HCT116 (cell line): ENCODE measurements around the gene DELE1. TPM values are rescaled to one million over a fixed set of nuclear protein-coding genes. Genes with fewer than 3 reads are reported as not detected.

Source experiments
- ATAC-seq: fragments of 200-7000 bp; cut with Tn5 transposase; 2 replicates; pipeline ENCODE4 v1.9.1; 2020; ENCODE audit warnings: mild to moderate bottlenecking, moderate library complexity
- BruUV-seq: library from RNA; stranded (reverse); fragments of 400-500 nt; replicated peaks from 2 replicates; lab custom pipeline; 2021; lab: Mats Ljungman, UMichigan
- CTCF ChIA-PET: fragments of 300-600 bp; sonication (Branson Sonifier 250); formaldehyde crosslinking; loops from one replicate; lab custom pipeline; 2021; ENCODE audit warnings: antibody characterized with exemption; lab: Charles Lee
- POLR2A ChIA-PET: fragments of 300-600, 350-600 bp; sonication (Branson Sonifier 250); formaldehyde crosslinking; loops from one replicate; lab custom pipeline; 2021; ENCODE audit warnings: antibody characterized with exemption; lab: Charles Lee
- RAD21 ChIA-PET, 2 experiments: fragments of 300-600 bp; sonication (Branson Sonifier 250); formaldehyde crosslinking; loops; one replicate each; lab custom pipeline; 2023; ENCODE audit warnings: low total read pairs in 2 of 2; ENCODE audit not compliant: uncharacterized antibody in 2 of 2, unreplicated experiment in 2 of 2, low non-redundant PET in 1 of 2; lab: Charles Lee
- DNase-seq: peaks from one replicate; pipeline ENCODE4 v3.0.0-alpha.2; 2010; ENCODE audit warnings: low read depth, low spot score
- H2AFZ ChIP-seq: fragments of 200-600 bp; shearing (Covaris generic), sonication (generic); 2 replicates; pipeline ENCODE4 v1.6.1; 2017; ENCODE audit warnings: low read depth, mixed run types, mixed read lengths, antibody characterized with exemption, low read length; ENCODE audit not compliant: poor library complexity, severe bottlenecking
- H3K27ac ChIP-seq: 2 replicates; pipeline ENCODE4 v1.5.1; 2012; ENCODE audit warnings: low read depth, low read length
- H3K27me3 ChIP-seq: fragments of 200-600 bp; sonication (generic); 2 replicates; pipeline ENCODE4 v1.6.1; 2016; ENCODE audit warnings: mixed run types, low read length, mixed read lengths; ENCODE audit not compliant: insufficient read depth
- H3K36me3 ChIP-seq, 2 experiments: fragments of 200-500 bp in 1 of 2; fragments of 200-600 bp in 1 of 2; sonication (Bioruptor generic) in 1 of 2; sonication (generic) in 1 of 2; 2 replicates each; pipeline versions ENCODE4 v1.5.1 to v1.6.1; 2014 to 2016; ENCODE audit warnings: low read length in 2 of 2, inconsistent platforms in 1 of 2, mixed read lengths in 1 of 2, mixed run types in 1 of 2; ENCODE audit not compliant: insufficient read depth in 2 of 2, control insufficient read depth in 1 of 2
- H3K4me1 ChIP-seq, 2 experiments: fragments of 200-600 bp in 1 of 2; sonication (generic) in 1 of 2; 2 replicates each; pipeline versions ENCODE4 v1.5.1 to v1.6.1; 2012 to 2017; ENCODE audit warnings: low read length in 2 of 2, inconsistent platforms in 1 of 2, mild to moderate bottlenecking in 1 of 2, mixed read lengths in 1 of 2, mixed run types in 1 of 2, moderate library complexity in 1 of 2; ENCODE audit not compliant: insufficient read depth in 2 of 2, control insufficient read depth in 1 of 2
- H3K4me2 ChIP-seq: fragments of 200-600 bp; sonication (generic); 2 replicates; pipeline ENCODE4 v1.6.1; 2017; ENCODE audit warnings: mixed run types, low read length, mixed read lengths
- H3K4me3 ChIP-seq, 2 experiments: fragments of 200-600 bp in 1 of 2; sonication (generic) in 1 of 2; replicated peaks in 1 of 2; 2 replicates each; pipeline ENCODE4 v1.5.1; 2011 to 2016; ENCODE audit warnings: low read length in 2 of 2, control low read depth in 1 of 2, low read depth in 1 of 2, mild to moderate bottlenecking in 1 of 2, mixed read lengths in 1 of 2, mixed run types in 1 of 2
- H3K79me2 ChIP-seq: fragments of 200-600 bp; sonication (generic); 2 replicates; pipeline ENCODE4 v1.6.1; 2017; ENCODE audit warnings: mild to moderate bottlenecking, mixed run types, low read length, moderate library complexity, mixed read lengths; ENCODE audit not compliant: insufficient read depth
- H3K9ac ChIP-seq: fragments of 200-600 bp; sonication (generic); 2 replicates; pipeline ENCODE4 v1.6.1; 2016; ENCODE audit warnings: low read length, mixed read lengths
- H3K9me2 ChIP-seq: fragments of 200-600 bp; sonication (generic), shearing (Covaris generic); 2 replicates; pipeline ENCODE4 v1.6.1; 2017; ENCODE audit warnings: mixed run types, mild to moderate bottlenecking, moderate library complexity; ENCODE audit not compliant: insufficient read depth
- H3K9me3 ChIP-seq, 2 experiments: fragments of 200-500 bp in 1 of 2; fragments of 200-600 bp in 1 of 2; sonication (Bioruptor generic) in 1 of 2; sonication (generic) in 1 of 2; 2 replicates each; pipeline ENCODE4 v1.6.1; 2014 to 2017; ENCODE audit warnings: low read length in 2 of 2, mixed read lengths in 2 of 2, inconsistent platforms in 1 of 2, low read depth in 1 of 2, mild to moderate bottlenecking in 1 of 2, mixed run types in 1 of 2, moderate library complexity in 1 of 2; ENCODE audit not compliant: control insufficient read depth in 1 of 2, insufficient read depth in 1 of 2
- H4K20me1 ChIP-seq: fragments of 200-600 bp; sonication (generic), shearing (Covaris generic); 2 replicates; pipeline ENCODE4 v1.6.1; 2017; ENCODE audit warnings: mixed run types, mild to moderate bottlenecking, moderate library complexity; ENCODE audit not compliant: insufficient read depth
- ATF3 ChIP-seq: IDR thresholded peaks from 2 replicates; pipeline ENCODE4 v1.6.1; 2012
- FOSL1 ChIP-seq: IDR thresholded peaks from 2 replicates; pipeline ENCODE4 v1.6.1; 2012; ENCODE audit warnings: low read depth
- POLR2A ChIP-seq: IDR thresholded peaks from 2 replicates; pipeline ENCODE4 v1.7.0; 2011; ENCODE audit warnings: borderline replicate concordance; ENCODE audit not compliant: insufficient read depth, insufficient read length; ENCODE audit errors: extremely low read depth
- POLR2AphosphoS5 ChIP-seq: IDR thresholded peaks from 2 replicates; pipeline ENCODE4 v1.6.1; 2011; ENCODE audit warnings: mild to moderate bottlenecking, low read depth, low read length, moderate library complexity
- ZFX ChIP-seq: fragments of 450-650 bp; IDR thresholded peaks from 2 replicates; pipeline ENCODE4 v1.6.1; 2017
- intact Hi-C: fragments of 100-400 bp; cut with micrococcal nuclease; formaldehyde crosslinking; loops from 2 replicates; pipeline ENCODE4 v1.10.0; 2022
- total RNA-seq: library from RNA; stranded (reverse); gene quantifications from one replicate; pipeline ENCODE4 v1.2.1, GENCODE V29; 2021; ENCODE audit not compliant: unreplicated experiment

Gene DELE1
- total RNA-seq, 1 experiment from 2014 or later: 74.1 TPM

- TF ChIP-seq FOSL1: no peak
- TF ChIP-seq POLR2A: no peak
These were observed 46.1 kb upstream of the DELE1 start (continued) for GRCh38 chr5:141877356-141878185.

- peaks cover 4% of the 10 kb centered on the region; the same call in 1 of the 2 replicates for H3K79me2 ChIP-seq
- peaks cover 4% of the 10 kb centered on the region; the same call in 1 of the 2 replicates for H3K27me3 ChIP-seq
- H3K9me3 ChIP-seq: no peaks in the 10 kb centered on the region
- peak within 1 kb of the TSS; percentile 67 for H2AFZ ChIP-seq
- H3K27ac ChIP-seq: peak within 1 kb of the TSS; percentile 71; the same call in 1 of the 2 replicates
- no TSS peak for BruUV-seq
- H3K4me1 ChIP-seq: peaks cover 13 to 48% of the 10 kb centered on the region in 2 experiments; a peak in 3 of 4 replicates
- ChIA-PET CTCF (interaction anchor here (0.6 to 5.2 kb wide), 20 partner anchors 8 to 289 kb away, joined by 3 to 31 read pairs (median 6); partner anchors contain the start of genes DELE1 and RNF14), POLR2A (interaction anchor here (0.6 to 1.6 kb wide), 5 partner anchors 45 to 197 kb away, joined by 3 to 10 read pairs (median 3); partner anchors contain the start of gene ARAP3), RAD21 (interaction anchor here (0.6 to 2.3 kb wide), 10 partner anchors 33 to 186 kb away, joined by 3 to 20 read pairs (median 4); no protein-coding TSS in a partner anchor)
- no peaks in the 10 kb centered on the region for H4K20me1 ChIP-seq
- DNase-seq (no peak), ATAC-seq (peak; percentile 46)
- TF ChIP-seq ATF3 (no peak), POLR2AphosphoS5 (peak; percentile 81), ZFX (0 out of 2 replicates have a peak, but pooled peaks have one; percentile 31)
- no peaks in the 10 kb centered on the region for H3K9me2 ChIP-seq
- H3K36me3 ChIP-seq: no peaks in the 10 kb centered on the region
- intact Hi-C loops: no loop called here
- peak within 1 kb of the TSS; percentile 100 for H3K4me2 ChIP-seq
- peak within 1 kb of the TSS; percentile 61 to 87 for H3K4me3 ChIP-seq
- H3K9ac ChIP-seq: peak within 1 kb of the TSS; percentile 76
These were observed 45.4 kb upstream of the DELE1 start, which contains the start of gene PCDH1 for GRCh38 chr5:141878186-141878710. Gene PCDH1 (minus strand): TSS chr5:141878410. CDS start chr5:141878262, 148 bp downstream.
